Measurements from ENCODE around the gene GPBP1L1.
"Not testable (repeated sequence)": the region's sequence is repeated elsewhere in the genome, so short reads cannot be mapped to it uniquely, and the experiment has no call there.

Gene GPBP1L1

GRCh38 chr1:45686288-45687013 lies at the start of gene GPBP1L1:
GPBP1L1 (minus strand) TSS chr1:45686533; CDS start chr1:45659087, 27,446 bp downstream.
- DNase-seq = peak; percentile 99

GRCh38 chr1:45730780-45731319 lies 44.5 kb upstream of the GPBP1L1 start:
- no peak for DNase-seq

DNA sequence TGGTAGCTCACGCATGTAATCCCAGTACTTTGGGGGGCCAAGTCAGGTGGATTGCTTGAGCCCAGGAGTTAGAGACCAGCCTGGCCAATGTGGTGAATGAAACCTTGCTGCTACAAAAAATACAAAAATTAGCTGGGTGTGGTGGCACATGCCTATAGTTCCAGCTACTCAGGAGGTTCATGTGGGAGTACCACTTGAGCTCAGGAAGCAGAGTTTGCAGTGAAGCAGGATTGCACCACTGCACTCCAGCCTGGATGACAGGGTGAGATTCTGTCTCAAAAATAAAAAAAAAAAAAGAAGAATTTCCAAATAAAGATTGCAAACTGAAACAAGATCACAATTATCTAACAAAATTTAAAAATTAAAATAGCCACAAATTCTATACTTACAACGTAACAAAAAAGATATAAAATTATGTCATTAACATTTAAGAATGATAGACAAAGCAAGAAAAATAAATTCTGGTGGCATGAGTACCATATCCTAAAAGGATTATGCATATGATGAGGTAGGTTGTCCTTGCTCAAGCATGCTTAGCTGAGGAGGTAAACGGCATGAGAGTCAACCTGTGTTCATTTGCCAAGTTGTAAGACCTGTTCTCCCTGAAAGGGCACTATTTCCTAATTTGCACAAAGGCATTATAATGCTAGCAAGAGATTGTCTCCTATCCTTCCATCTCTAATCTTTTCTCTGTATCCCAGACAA lies 43.9 kb upstream of the GPBP1L1 start:
- no peak for DNase-seq

DNA sequence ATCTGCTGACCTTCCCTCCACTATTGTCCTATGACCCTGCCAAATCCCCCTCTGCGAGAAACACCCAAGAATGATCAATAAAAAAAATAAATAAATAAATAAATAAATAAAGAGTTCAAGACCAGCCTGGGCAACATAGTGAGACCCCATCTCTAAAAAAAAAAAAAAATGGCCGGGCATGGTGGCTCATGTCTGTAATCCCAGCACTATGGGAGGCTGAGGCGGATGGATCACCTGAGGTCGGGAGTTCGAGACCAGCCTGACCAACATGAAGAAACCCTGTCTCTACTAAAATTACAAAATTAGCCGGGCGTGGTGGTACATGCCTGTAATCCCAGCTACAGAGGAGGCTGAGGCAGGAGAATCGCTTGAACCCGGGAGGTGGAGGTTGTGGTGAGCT lies 39.7 kb upstream of the GPBP1L1 start:
- not testable (repeated sequence) for DNase-seq

- no peak for DNase-seq
These were observed 37.1 kb upstream of the GPBP1L1 start for GRCh38 chr1:45723248-45723930.

DNA sequence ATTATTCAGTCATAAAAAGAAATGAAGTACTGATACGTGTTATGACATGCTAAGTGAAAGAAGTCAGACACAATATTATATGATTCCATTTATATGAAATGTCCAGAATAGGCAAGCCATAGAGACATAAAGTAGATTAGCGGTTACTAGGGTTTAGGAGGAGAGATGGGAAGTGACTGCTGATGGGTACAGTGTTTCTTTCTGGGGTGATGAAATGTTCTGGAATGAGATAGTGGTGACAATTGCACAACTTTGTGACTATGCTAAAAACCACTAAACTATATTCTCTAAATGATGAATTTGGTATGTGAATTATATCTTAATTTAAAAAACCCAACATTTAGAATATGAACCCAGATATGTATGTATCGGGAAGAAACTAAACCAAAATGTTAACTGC lies 36.5 kb upstream of the GPBP1L1 start:
- DNase-seq = no peak

DNA sequence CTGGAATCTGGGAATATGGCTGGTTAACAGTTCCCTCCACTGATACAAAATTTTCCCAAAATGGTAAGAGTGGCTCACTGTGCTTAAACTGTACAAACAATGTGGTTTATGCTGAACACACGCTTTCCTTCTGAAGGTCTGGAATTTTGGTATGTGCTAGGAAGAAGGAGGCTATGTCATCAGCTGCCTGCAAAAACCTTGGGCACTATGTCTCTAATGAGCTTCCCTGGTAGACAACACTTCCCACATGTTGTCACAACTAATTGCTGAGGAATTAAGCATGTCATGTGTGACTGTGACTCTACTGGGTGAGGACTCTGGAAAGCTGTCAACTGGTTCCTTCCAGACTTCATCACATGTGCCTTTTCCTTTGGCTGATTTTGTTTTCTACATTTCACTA lies 34.9 kb upstream of the GPBP1L1 start:
- no peak for DNase-seq

DNA sequence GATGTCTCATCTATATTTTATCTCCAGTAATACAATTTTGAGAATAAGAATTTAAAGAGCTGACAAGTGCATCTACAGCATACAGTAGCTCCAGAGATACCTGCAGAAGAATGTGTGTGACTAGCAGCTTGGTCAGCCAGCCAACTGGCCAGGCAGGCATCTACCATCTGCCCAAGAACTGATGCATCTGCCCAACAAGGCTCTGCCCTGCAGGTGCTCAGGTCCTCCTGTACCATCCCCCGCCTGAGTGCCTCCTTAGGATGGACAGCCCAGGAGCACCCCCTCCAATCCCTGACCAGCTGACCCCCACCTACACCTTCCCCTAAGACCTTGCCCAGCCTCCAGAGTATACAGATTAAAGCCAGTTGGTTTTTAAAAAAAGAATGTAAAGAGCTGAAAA lies 32.0 kb upstream of the GPBP1L1 start:
- no peak for DNase-seq

DNA sequence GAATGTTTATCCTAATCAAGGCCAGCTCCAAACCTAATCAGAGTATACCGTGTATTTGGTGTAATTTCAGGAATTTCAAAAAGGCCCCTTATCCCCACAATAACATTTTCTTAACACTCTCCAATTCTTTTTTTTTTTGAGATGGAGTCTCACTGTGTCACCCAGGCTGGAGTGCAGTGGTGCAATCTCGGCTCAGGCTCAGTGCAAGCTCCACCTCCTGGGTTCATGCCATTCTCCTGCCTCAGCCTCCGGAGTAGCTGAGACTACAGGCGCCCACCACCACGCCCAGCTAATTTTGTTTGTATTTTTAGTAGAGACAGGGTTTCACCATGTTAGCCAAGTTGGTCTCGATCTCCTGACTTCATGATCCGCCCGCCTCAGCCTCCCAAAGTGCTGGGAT lies 31.1 kb upstream of the GPBP1L1 start:
- DNase-seq = not testable (repeated sequence)

DNA sequence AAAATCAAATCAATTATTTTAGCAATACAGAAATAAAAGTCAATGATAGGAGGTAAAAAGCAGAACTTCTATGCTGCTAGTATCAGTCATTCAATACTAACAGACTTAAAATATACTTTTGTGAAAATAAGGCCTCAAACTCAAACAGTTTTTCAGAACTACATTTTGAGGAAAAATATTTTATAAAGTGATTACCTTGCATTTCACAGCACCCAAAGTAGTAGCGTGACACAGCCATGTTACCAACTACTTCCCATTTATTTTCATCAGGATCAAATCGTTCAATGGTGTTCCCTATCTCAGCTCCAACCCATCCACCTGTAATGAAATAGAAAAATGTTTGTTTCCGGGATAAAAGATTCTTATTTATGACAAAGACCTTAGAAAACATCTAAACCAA lies 30.4 kb upstream of the GPBP1L1 start:
- DNase-seq = no peak

DNA sequence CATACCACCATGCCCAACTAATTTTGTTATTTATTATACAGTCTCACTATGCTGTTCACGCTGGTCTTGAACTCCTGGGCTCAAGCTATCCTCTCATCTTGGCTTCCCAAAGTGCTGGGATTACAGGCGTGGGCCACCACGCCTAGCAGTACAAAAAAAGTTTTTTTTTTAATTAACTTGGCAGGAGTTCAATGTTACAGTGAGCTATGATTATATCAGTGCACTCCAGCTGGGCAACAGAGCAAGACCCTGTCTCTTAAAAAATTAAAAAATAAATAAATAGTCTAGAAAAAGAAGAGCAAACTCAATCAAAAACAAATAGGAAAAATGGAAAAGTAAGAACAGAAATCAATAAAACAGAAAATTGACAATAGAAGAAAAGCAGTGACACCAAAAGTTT lies 27.4 kb upstream of the GPBP1L1 start:
- no peak for DNase-seq

DNA sequence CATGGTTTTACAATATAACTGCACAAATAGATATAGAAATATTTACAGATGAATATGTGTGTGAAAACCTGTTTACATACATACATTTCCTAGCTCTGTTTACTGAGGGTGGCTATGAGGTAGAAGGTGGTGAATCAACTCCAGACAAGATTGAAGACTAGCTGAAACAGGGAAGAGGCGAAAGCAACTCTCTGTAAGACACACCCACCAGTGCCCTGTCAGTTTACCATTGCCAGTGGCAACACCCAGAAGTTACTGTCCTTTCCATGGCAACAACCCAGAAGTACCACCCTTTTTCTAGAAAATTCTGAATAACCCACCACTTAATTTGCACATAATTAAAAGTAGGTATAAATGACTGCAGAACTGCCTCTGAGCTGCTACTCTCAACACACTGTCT lies 18.3 kb upstream of the GPBP1L1 start:
- DNase-seq = no peak

DNA sequence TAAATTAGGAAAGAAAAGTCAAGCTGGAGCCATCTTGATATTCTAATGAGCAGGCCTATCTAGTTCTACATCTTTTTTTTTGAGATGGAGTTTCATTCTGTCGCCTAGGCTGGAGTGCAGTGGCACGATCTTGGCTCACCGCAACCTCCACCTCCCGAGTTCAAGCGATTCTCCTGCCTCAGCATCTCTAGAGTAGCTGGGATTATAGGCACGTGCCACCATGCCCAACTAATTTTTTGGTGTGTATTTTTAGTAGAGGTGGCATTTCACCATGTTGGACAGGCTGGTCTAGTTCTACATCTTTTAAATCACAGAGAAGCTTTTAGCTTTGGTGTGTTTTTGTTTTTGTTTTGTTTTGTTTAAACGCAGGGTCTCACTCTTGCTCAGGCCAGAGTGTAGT lies 8.5 kb upstream of the GPBP1L1 start:
- DNase-seq = no peak

DNA sequence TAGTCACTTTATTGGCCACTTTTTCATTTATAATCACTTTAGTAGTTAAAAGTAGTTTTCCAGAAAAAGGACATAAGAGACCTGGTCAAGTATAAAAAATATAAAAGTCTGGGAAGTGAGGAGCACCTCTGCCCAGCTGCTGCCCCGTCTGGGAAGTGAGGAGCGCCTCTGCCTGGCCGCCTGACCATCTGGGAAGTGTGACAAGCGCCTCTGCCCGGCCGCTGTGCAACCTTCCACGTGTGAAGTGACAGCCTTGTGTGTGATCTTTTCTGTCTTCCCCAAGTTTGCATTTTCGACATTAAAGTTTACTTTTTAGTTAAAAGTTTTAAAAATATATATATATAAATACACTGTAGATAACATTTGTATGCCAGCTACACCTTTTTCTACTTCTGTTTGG lies 7.5 kb upstream of the GPBP1L1 start:
- not testable (repeated sequence) for DNase-seq

DNA sequence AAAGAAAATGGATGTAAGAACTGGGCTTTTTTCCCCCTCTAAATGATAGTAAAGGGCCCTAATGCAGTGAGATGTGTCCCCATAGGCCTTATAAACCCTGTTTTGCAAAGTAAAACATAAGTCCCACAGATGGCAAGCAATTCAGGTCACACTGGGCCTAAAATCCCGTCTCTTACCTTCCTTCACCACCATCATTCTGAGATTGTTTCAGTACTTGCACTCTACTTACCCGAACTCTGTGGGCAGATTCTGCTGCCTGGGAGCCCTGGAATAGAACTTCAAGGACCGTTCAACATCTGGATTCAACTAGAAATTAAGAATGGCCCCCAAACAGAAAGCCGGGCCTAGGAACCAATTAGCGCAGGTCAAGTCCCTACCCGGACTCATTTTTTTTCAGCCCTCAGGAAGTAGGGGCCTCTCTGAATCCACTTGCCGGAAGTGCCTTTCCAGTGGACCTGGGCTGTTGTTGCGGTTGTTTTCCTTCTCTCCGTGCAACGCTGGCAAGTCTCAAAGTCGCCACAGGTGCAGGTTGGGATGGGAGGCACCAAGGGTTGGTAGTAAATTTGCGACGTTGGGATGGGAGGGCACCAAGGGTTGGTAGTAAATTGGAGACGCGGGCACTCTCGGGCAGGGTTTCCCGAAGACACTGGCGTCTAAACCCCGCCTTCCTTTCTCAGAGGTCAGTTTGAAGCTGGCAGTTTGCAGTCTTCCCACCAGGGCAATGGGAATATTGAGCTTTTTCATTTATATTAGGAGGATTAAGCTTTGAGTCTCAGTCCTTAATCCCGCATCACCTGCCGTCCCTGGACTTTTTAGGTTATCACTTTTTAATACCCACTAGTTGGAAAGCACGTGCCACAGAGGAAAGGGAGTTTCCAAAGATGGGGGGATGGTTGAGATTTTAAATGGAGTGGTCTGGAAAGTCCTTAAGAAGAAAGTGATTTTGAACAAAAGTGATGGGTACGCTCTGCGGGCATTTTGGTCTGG lies 1.7 kb upstream of the GPBP1L1 start, which contains the start of gene TMEM69:
Gene TMEM69 (plus strand): TSS at position 428 of the 987 bp plus-strand sequence. CDS start 2,888 bp downstream, outside the sequence.
- peak; percentile 90 for DNase-seq

- peak; percentile 99 for DNase-seq
These were observed 851 bp upstream of the GPBP1L1 start for GRCh38 chr1:45687014-45687753.

GRCh38 chr1:45686015-45686287 lies 382 bp downstream of the GPBP1L1 start:
- no peak for DNase-seq

- DNase-seq = no peak
These were observed 872 bp downstream of the GPBP1L1 start for GRCh38 chr1:45685308-45686014.

GRCh38 chr1:45684402-45684801 lies 1.9 kb downstream of the GPBP1L1 start:
- DNase-seq = no peak

- DNase-seq = no peak
These were observed 3.4 kb downstream of the GPBP1L1 start for GRCh38 chr1:45682942-45683341.

DNA sequence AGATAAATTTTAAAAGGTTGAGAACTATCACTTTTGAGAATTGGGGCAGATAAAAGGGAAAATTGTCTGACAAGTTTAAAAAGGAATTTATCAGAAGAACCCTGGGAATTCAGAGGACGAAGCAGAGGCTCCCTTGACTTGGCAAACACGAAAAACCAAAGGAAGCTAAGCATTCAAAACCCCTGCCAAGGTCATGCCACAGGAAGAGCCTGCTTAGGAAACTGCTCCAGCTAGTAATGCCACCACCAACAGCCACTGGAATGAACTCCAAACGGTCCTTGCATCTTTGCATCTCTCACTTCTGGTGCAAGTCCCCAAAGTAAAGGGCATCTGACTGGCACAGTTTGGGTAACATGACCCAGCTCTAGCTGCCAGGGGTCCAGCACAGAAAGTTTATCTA lies 7.2 kb downstream of the GPBP1L1 start:
- no peak for DNase-seq
